Vagina (tissue), 2 donors: ENCODE measurements around the gene TCEAL7.

ENCODE experiments used
- CTCF ChIP-seq, 3 experiments: fragments of 450-650 bp in 2 of 3; fragments of 200-600 bp in 1 of 3; sonication (generic) in 1 of 3; IDR thresholded peaks; one replicate each; pipeline ENCODE4 v1.5.1; 2017 to 2019; ENCODE audit warnings: antibody characterized with exemption in 3 of 3, mild to moderate bottlenecking in 2 of 3, moderate library complexity in 2 of 3
- POLR2A ChIP-seq, 2 donors: fragments of 450-650 bp; IDR thresholded peaks; one replicate each; pipeline ENCODE4 v1.6.1; 2017; ENCODE audit warnings: antibody characterized with exemption in 2 of 2, mild to moderate bottlenecking in 2 of 2, moderate library complexity in 2 of 2

GRCh38 chrX:103360916-103361315, 30.9 kb downstream of the TCEAL7 start:
- TF ChIP-seq CTCF (IDR thresholded peaks at IDR 0.05), result no peak
- no peak for TF ChIP-seq POLR2A (IDR thresholded peaks at IDR 0.05)
